Measurements from ENCODE around the gene SHH. TPM values are rescaled to one million over a fixed set of nuclear protein-coding genes. Genes with fewer than 3 reads are reported as not detected.

Gene SHH
- polyA plus RNA-seq, 1 experiment, result not detected

DNA sequence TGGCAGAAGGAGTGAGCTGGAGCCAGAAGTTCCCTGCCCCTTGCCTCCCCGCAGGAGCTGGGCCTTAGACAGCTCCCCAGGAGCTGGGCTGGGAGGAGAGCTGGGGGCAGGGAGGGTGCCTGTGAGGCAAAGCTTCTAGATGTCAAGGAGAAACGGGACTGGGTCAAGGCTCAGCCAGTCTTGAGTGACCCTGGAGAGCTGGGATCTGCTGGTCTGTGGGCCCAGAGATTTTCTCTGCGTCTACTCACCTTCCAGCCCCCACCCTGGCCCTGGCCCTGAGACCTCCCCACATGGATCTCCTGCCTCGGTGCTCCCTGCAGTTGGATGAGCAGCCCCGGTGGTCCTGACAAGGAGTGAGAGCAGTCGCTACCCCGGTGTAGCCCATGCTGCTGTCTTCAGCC lies 20.3 kb upstream of the SHH start:
- Histone ChIP-seq H3K27me3 (ENCODE audit: control insufficient read depth, insufficient read depth, low read length) (no peaks in the 10 kb centered on the region), H3K27ac (ENCODE audit: low read depth, low read length) (no peak overlapping the region), H3K4me3 (ENCODE audit: low read depth, low read length) (no peak overlapping the region), H3K9me3 (ENCODE audit: control insufficient read depth, insufficient read depth, low read length) (peaks cover 43% of the 10 kb centered on the region)
- POLR2A ChIA-PET, result no interaction called here
- TF ChIP-seq, protein P1, sequence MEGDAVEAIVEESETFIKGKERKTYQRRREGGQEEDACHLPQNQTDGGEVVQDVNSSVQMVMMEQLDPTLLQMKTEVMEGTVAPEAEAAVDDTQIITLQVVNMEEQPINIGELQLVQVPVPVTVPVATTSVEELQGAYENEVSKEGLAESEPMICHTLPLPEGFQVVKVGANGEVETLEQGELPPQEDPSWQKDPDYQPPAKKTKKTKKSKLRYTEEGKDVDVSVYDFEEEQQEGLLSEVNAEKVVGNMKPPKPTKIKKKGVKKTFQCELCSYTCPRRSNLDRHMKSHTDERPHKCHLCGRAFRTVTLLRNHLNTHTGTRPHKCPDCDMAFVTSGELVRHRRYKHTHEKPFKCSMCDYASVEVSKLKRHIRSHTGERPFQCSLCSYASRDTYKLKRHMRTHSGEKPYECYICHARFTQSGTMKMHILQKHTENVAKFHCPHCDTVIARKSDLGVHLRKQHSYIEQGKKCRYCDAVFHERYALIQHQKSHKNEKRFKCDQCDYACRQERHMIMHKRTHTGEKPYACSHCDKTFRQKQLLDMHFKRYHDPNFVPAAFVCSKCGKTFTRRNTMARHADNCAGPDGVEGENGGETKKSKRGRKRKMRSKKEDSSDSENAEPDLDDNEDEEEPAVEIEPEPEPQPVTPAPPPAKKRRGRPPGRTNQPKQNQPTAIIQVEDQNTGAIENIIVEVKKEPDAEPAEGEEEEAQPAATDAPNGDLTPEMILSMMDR (IDR thresholded peaks at IDR 0.05; ENCODE audit: low read depth, low read length), result no peak
- CTCF ChIA-PET, result interaction anchor here (0.6 kb wide), 1 partner anchor 217 kb away, joined by 3 read pairs; no protein-coding TSS in a partner anchor
- DNase-seq (ENCODE audit: low read depth, low spot score), result no peak

DNA sequence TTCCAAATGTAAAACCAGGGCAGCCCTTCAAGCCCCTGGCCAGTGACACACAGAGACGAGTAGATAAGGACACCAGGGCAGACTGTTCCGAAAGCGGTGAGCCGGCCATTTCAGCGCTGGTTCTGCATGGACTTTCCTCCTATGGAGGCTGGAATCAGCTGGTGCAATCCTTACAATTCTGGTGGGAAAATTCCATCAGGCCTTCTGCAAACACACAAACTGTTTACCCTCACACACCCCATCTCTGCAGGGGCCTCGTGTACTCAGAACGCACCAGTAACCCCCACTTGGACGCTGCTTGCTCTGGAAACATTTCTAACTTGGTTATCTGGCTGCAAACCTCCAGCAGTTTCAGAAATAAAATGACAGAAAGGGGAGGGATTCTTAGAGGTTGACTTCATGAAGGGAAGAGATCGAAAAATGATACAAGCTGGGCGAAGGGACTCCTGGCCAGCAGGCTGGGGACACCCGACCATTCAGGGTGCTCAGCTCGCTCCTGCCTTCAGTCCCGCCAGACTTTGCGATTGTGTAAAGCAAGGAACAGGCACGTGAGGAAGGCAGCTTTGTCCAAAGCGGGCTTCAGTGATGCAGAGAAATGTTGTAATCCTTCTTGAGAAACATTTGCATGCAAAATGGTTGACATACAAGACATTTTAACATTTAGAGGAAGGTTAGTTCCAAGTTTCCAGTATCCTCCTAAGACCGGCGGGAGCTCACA lies 19.7 kb upstream of the SHH start:
- Histone ChIP-seq H3K9me3 (ENCODE audit: control insufficient read depth, insufficient read depth, low read length) (peaks cover 43% of the 10 kb centered on the region), H3K27ac (ENCODE audit: low read depth, low read length) (no peak overlapping the region), H3K27me3 (ENCODE audit: control insufficient read depth, insufficient read depth, low read length) (no peaks in the 10 kb centered on the region), H3K4me3 (ENCODE audit: low read depth, low read length) (no peak overlapping the region)
- no peak for DNase-seq (ENCODE audit: low read depth, low spot score)
- TF ChIP-seq, protein P1 (IDR thresholded peaks at IDR 0.05; ENCODE audit: low read depth, low read length), result no peak
- ChIA-PET CTCF (no interaction called here), POLR2A (no interaction called here)

- Histone ChIP-seq H3K9me3 (ENCODE audit: control insufficient read depth, insufficient read depth, low read length) (peaks cover 36% of the 10 kb centered on the region), H3K27ac (ENCODE audit: low read depth, low read length) (no peak overlapping the region), H3K4me3 (ENCODE audit: low read depth, low read length) (no peak overlapping the region), H3K27me3 (ENCODE audit: control insufficient read depth, insufficient read depth, low read length) (no peaks in the 10 kb centered on the region)
- TF ChIP-seq, protein P1 (IDR thresholded peaks at IDR 0.05; ENCODE audit: low read depth, low read length), result no peak
- CTCF ChIA-PET, result no interaction called here
- POLR2A ChIA-PET, result no interaction called here
- no peak for DNase-seq (ENCODE audit: low read depth, low spot score)
These were observed 18.9 kb upstream of the SHH start for GRCh38 chr7:155830961-155831806.

DNA sequence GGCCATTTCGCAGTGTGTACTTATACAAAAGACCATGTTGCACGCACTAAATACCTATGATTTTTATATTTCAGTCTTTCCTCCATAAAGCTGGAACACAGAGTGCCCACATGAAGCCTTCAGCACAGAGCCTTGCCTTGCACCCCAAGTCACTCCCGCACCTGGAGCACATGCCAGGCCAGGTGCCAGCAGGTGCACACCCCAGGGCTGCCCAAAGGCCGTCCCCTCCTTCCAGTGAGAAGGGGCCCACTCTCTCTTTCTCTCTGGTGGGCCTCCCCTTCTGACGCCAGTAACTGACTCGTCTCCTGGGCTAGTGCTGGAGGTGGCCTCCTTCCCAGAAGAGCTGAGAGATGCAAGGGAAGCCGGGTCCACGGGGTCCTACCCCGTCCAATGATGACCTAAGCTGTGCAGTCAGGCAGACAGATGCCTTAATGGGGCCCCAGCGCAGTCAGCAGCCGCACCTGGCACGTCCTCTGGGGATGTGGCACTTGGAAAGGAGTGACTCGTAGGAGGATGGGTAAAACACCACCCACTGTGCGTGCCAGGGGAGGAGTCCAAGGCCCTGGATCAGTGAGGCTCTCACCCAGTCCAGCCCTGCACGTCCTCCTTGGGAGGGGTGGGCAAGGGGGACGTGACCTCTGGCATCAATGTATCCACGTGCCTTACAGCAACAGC lies 17.7 kb upstream of the SHH start:
- POLR2A ChIA-PET, result no interaction called here
- TF ChIP-seq, protein P1 (IDR thresholded peaks at IDR 0.05; ENCODE audit: low read depth, low read length), result no peak

More for the DNA sequence above, 17.7 kb upstream of the SHH start:
- Histone ChIP-seq H3K27ac (ENCODE audit: low read depth, low read length) (no peak overlapping the region), H3K9me3 (ENCODE audit: control insufficient read depth, insufficient read depth, low read length) (peaks cover 28% of the 10 kb centered on the region; the same call in 1 of the 2 replicates), H3K27me3 (ENCODE audit: control insufficient read depth, insufficient read depth, low read length) (no peaks in the 10 kb centered on the region), H3K4me3 (ENCODE audit: low read depth, low read length) (no peak overlapping the region)
- no peak for DNase-seq (ENCODE audit: low read depth, low spot score)
- CTCF ChIA-PET, result no interaction called here
